ENCODE results near the gene RNF182. TPM values are rescaled to one million over a fixed set of nuclear protein-coding genes. Genes with fewer than 3 reads are reported as not detected.

RNF182 gene
- total RNA-seq, 1 donor from 2014 or later: 8.3 TPM

DNA sequence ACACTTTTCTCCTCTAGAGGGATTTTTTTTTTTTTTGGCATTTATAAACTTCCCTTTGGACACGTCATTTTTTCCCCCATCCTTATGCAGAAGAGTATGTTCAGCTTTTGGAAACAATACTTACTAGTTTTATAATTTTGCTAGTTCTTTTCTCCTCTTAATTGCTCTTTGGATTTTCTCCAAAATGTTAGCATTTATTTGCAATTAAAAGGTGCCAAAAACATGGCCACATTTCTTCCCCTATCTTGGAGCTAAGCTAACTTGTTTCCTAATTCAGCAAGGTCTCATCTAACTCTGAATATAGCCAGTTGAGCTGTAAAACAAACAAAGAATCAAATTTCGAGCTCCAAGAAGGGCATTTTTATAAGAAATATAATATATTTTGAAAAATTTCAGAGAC lies 39.2 kb upstream of the RNF182 start:
- no peak for TF ChIP-seq EZH2 (IDR thresholded peaks at IDR 0.05; ENCODE audit: insufficient read depth, low read length)
- TF ChIP-seq, protein P1, sequence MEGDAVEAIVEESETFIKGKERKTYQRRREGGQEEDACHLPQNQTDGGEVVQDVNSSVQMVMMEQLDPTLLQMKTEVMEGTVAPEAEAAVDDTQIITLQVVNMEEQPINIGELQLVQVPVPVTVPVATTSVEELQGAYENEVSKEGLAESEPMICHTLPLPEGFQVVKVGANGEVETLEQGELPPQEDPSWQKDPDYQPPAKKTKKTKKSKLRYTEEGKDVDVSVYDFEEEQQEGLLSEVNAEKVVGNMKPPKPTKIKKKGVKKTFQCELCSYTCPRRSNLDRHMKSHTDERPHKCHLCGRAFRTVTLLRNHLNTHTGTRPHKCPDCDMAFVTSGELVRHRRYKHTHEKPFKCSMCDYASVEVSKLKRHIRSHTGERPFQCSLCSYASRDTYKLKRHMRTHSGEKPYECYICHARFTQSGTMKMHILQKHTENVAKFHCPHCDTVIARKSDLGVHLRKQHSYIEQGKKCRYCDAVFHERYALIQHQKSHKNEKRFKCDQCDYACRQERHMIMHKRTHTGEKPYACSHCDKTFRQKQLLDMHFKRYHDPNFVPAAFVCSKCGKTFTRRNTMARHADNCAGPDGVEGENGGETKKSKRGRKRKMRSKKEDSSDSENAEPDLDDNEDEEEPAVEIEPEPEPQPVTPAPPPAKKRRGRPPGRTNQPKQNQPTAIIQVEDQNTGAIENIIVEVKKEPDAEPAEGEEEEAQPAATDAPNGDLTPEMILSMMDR (IDR thresholded peaks at IDR 0.05; ENCODE audit: insufficient read depth, low read depth, low read length): no peak
- Histone ChIP-seq H4K20me1 (ENCODE audit: insufficient read depth, low read length) (no peaks in the 10 kb centered on the region), H3K4me2 (ENCODE audit: low read length) (no peak overlapping the region), H3K4me3 (ENCODE audit: insufficient read depth, low read depth, low read length) (no peak overlapping the region), H3K9ac (ENCODE audit: low read length) (no peak overlapping the region), H3K4me1 (ENCODE audit: insufficient read depth, low read length) (no peaks in the 10 kb centered on the region), H3K27me3 (ENCODE audit: insufficient read depth, low read length) (no peaks in the 10 kb centered on the region), H2AFZ (ENCODE audit: low read depth, low read length) (no peak overlapping the region), H3K9me3 (ENCODE audit: insufficient read depth, low read depth, low read length) (no peaks in the 10 kb centered on the region), H3K27ac (ENCODE audit: low read depth, low read length) (no peak overlapping the region), H3K79me2 (ENCODE audit: insufficient read depth, low read length) (no peaks in the 10 kb centered on the region), H3K36me3 (ENCODE audit: insufficient read depth, low read length) (no peaks in the 10 kb centered on the region)
- H3K27me3 Mint-ChIP-seq (ENCODE audit: low read depth, unreplicated experiment): peaks cover 7% of the 10 kb centered on the region
- H3K4me1 Mint-ChIP-seq (ENCODE audit: low read depth, unreplicated experiment): no peaks in the 10 kb centered on the region
- no peak overlapping the region for H3K27ac Mint-ChIP-seq (ENCODE audit: unreplicated experiment)
- DNase-seq (ENCODE audit: low read depth) (no peak), FAIRE-seq (no peak)
- no peaks in the 10 kb centered on the region for H3K9me3 Mint-ChIP-seq (ENCODE audit: unreplicated experiment)
- no peaks in the 10 kb centered on the region for H3K36me3 Mint-ChIP-seq (ENCODE audit: low read depth, unreplicated experiment)
- no peak overlapping the region for H3K4me3 Mint-ChIP-seq (ENCODE audit: unreplicated experiment)

GRCh38 chr6:13886949-13887348 lies 37.8 kb upstream of the RNF182 start:
- FAIRE-seq (no peak), DNase-seq (ENCODE audit: low read depth) (no peak)
- no peaks in the 10 kb centered on the region for H3K79me2 ChIP-seq (ENCODE audit: insufficient read depth, low read length)
- Mint-ChIP-seq H3K27me3 (ENCODE audit: low read depth, unreplicated experiment) (no peaks in the 10 kb centered on the region), H3K27ac (ENCODE audit: unreplicated experiment) (no peak overlapping the region), H3K4me1 (ENCODE audit: low read depth, unreplicated experiment) (no peaks in the 10 kb centered on the region), H3K4me3 (ENCODE audit: unreplicated experiment) (no peak overlapping the region), H3K9me3 (ENCODE audit: unreplicated experiment) (no peaks in the 10 kb centered on the region), H3K36me3 (ENCODE audit: low read depth, unreplicated experiment) (no peaks in the 10 kb centered on the region)
- H3K4me2 ChIP-seq (ENCODE audit: low read length): no peak overlapping the region
- no peaks in the 10 kb centered on the region for H3K36me3 ChIP-seq (ENCODE audit: insufficient read depth, low read length)
- no peak overlapping the region for H3K9ac ChIP-seq (ENCODE audit: low read length)
- H3K9me3 ChIP-seq (ENCODE audit: insufficient read depth, low read depth, low read length): no peaks in the 10 kb centered on the region
- no peak for TF ChIP-seq EZH2 (IDR thresholded peaks at IDR 0.05; ENCODE audit: insufficient read depth, low read length)
- TF ChIP-seq, protein P1 (IDR thresholded peaks at IDR 0.05; ENCODE audit: insufficient read depth, low read depth, low read length): no peak
- no peaks in the 10 kb centered on the region for H4K20me1 ChIP-seq (ENCODE audit: insufficient read depth, low read length)
- H2AFZ ChIP-seq (ENCODE audit: low read depth, low read length): no peak overlapping the region
- H3K27me3 ChIP-seq (ENCODE audit: insufficient read depth, low read length): no peaks in the 10 kb centered on the region
- H3K27ac ChIP-seq (ENCODE audit: low read depth, low read length): no peak overlapping the region
- no peaks in the 10 kb centered on the region for H3K4me1 ChIP-seq (ENCODE audit: insufficient read depth, low read length)
- no peak overlapping the region for H3K4me3 ChIP-seq (ENCODE audit: insufficient read depth, low read depth, low read length)

- H3K9me3 ChIP-seq (ENCODE audit: insufficient read depth, low read depth, low read length): no peaks in the 10 kb centered on the region
- Mint-ChIP-seq H3K9me3 (ENCODE audit: unreplicated experiment) (no peaks in the 10 kb centered on the region), H3K27me3 (ENCODE audit: low read depth, unreplicated experiment) (peaks cover 3% of the 10 kb centered on the region), H3K4me1 (ENCODE audit: low read depth, unreplicated experiment) (no peaks in the 10 kb centered on the region), H3K36me3 (ENCODE audit: low read depth, unreplicated experiment) (no peaks in the 10 kb centered on the region), H3K27ac (ENCODE audit: unreplicated experiment) (no peak overlapping the region), H3K4me3 (ENCODE audit: unreplicated experiment) (no peak overlapping the region)
- no peak overlapping the region for H3K4me2 ChIP-seq (ENCODE audit: low read length)
- no peak for TF ChIP-seq EZH2 (IDR thresholded peaks at IDR 0.05; ENCODE audit: insufficient read depth, low read length)
- TF ChIP-seq, protein P1 (IDR thresholded peaks at IDR 0.05; ENCODE audit: insufficient read depth, low read depth, low read length): no peak
- no peaks in the 10 kb centered on the region for H3K36me3 ChIP-seq (ENCODE audit: insufficient read depth, low read length)
- no peak overlapping the region for H3K4me3 ChIP-seq (ENCODE audit: insufficient read depth, low read depth, low read length)
- no peaks in the 10 kb centered on the region for H3K4me1 ChIP-seq (ENCODE audit: insufficient read depth, low read length)
- no peaks in the 10 kb centered on the region for H3K27me3 ChIP-seq (ENCODE audit: insufficient read depth, low read length)
- H3K79me2 ChIP-seq (ENCODE audit: insufficient read depth, low read length): no peaks in the 10 kb centered on the region
- H3K9ac ChIP-seq (ENCODE audit: low read length): no peak overlapping the region
- no peaks in the 10 kb centered on the region for H4K20me1 ChIP-seq (ENCODE audit: insufficient read depth, low read length)
- DNase-seq (ENCODE audit: low read depth): no peak
- FAIRE-seq: no peak
- no peak overlapping the region for H2AFZ ChIP-seq (ENCODE audit: low read depth, low read length)
- H3K27ac ChIP-seq (ENCODE audit: low read depth, low read length): no peak overlapping the region
These were observed 32.6 kb upstream of the RNF182 start for GRCh38 chr6:13892017-13892645.
